GM12892 (cell line): Measurements from ENCODE around the gene CPEB3.

Experiments
- POLR2A ChIP-seq: IDR thresholded peaks from 2 replicates; pipeline ENCODE4 v1.6.1; 2011; ENCODE audit warnings: low read depth, low read length, control low read depth
- POLR2AphosphoS5 ChIP-seq: IDR thresholded peaks from 2 replicates; pipeline ENCODE4 v1.6.1; 2011; ENCODE audit warnings: low read depth, low read length, control low read depth
- TAF1 ChIP-seq: IDR thresholded peaks from 2 replicates; pipeline ENCODE4 v1.6.1; 2011; ENCODE audit warnings: low read depth, mild to moderate bottlenecking, control low read depth, low read length, borderline replicate concordance

DNA sequence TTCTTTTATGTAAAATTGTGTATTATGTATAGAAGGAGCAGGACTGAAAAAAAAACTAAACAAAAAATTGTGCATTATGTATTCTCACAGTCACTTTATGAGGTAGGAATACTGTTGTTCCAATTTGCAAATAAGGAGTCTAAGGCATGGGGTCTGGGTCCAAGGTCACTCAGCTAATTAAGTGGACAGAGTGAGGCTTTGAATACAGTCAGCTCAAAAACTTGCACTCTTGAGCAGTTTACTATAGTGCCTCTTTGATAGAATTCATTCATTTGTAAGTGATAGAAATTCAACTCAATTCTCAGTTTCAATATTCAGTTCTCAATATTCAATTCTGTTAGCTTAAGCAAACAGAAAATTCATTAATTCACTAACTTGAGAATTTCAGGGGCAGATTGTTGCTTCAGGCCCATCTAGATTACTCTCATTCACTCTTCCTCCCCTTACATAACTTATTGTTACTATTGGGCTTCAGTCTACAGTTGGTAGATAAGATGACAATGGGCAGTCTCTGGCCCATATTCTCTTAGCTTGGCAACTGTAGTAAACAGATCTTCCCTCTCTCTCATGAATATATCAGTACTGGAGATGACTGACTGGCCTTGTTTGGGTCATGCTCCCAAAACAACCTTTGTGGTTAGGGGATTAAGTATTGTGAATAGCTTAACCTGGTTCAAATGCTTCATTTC is 280.7 kb downstream of the CPEB3 start:
- TF ChIP-seq TAF1 (no peak), POLR2AphosphoS5 (no peak), POLR2A (no peak)
